HFFc6 (cell line): ENCODE results near the gene GARIN5A. TPM values are rescaled to one million over a fixed set of nuclear protein-coding genes. Genes with fewer than 3 reads are reported as not detected.

Experiments used
- DNase-seq: peaks from one replicate; pipeline ENCODE4 v3.0.0-alpha.2; 2018
- H3K27ac Mint-ChIP-seq: 2 replicates; pipeline ENCODE4 v1.8.0; 2020; ENCODE audit warnings: mild to moderate bottlenecking, mixed read lengths
- H3K27me3 Mint-ChIP-seq: 2 replicates; pipeline ENCODE4 v1.8.0; 2021; ENCODE audit warnings: mild to moderate bottlenecking, moderate library complexity, mixed read lengths; ENCODE audit not compliant: insufficient read depth
- H3K36me3 Mint-ChIP-seq: 2 replicates; pipeline ENCODE4 v1.8.0; 2021; ENCODE audit warnings: low read depth, mixed read lengths
- H3K4me1 Mint-ChIP-seq: 2 replicates; pipeline ENCODE4 v1.8.0; 2020; ENCODE audit warnings: low read depth, mixed read lengths
- H3K4me3 Mint-ChIP-seq: 2 replicates; pipeline ENCODE4 v1.8.0; 2020; ENCODE audit warnings: mild to moderate bottlenecking, moderate library complexity, mixed read lengths
- H3K9me3 Mint-ChIP-seq: 2 replicates; pipeline ENCODE4 v1.8.0; 2020; ENCODE audit warnings: mild to moderate bottlenecking, mixed read lengths
- total RNA-seq, 6 experiments: library from RNA; stranded (reverse); fragmentation: NEBNext Ultra II Directional; extraction: Animal tissue kit (Norgen Biotek cat#: 25700); gene quantifications; 2 replicates in 1 of 6; 3 replicates in 5 of 6; pipeline ENCODE4 v1.2.3, GENCODE V29; 2021
- TF ChIP-seq, protein P1 (sequence below): fragments of 200-600 bp; sonication (generic); IDR thresholded peaks from 2 replicates; pipeline ENCODE4 v1.5.0; 2021; ENCODE audit warnings: antibody characterized with exemption, mild to moderate bottlenecking

Gene GARIN5A
- total RNA-seq, 6 experiments from 2014 or later, result 0.16 to 1.5 (median 0.28) TPM; not detected in 1

DNA sequence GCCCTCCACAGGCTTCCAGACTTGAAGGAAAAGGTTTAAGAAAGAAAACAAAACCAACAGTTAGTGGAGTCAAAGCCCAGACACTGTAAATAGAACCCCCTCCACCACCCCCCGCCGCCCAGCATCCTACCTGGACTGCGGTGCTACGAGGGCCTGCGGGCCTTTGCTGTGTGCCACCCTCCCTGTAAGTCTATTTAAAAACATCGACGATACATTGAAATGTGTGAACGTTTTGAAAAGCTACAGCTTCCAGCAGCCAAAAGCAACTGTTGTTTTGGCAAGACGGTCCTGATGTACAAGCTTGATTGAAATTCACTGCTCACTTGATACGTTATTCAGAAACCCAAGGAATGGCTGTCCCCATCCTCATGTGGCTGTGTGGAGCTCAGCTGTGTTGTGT lies 6.3 kb upstream of the GARIN5A start:
- Mint-ChIP-seq H3K4me1 (no peaks in the 10 kb centered on the region), H3K9me3 (peaks cover 8% of the 10 kb centered on the region), H3K36me3 (peaks cover 27% of the 10 kb centered on the region), H3K4me3 (no peak overlapping the region), H3K27me3 (peaks cover 14% of the 10 kb centered on the region), H3K27ac (no peak overlapping the region)
- DNase-seq, result no peak
- TF ChIP-seq, protein P1, sequence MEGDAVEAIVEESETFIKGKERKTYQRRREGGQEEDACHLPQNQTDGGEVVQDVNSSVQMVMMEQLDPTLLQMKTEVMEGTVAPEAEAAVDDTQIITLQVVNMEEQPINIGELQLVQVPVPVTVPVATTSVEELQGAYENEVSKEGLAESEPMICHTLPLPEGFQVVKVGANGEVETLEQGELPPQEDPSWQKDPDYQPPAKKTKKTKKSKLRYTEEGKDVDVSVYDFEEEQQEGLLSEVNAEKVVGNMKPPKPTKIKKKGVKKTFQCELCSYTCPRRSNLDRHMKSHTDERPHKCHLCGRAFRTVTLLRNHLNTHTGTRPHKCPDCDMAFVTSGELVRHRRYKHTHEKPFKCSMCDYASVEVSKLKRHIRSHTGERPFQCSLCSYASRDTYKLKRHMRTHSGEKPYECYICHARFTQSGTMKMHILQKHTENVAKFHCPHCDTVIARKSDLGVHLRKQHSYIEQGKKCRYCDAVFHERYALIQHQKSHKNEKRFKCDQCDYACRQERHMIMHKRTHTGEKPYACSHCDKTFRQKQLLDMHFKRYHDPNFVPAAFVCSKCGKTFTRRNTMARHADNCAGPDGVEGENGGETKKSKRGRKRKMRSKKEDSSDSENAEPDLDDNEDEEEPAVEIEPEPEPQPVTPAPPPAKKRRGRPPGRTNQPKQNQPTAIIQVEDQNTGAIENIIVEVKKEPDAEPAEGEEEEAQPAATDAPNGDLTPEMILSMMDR, result no peak

DNA sequence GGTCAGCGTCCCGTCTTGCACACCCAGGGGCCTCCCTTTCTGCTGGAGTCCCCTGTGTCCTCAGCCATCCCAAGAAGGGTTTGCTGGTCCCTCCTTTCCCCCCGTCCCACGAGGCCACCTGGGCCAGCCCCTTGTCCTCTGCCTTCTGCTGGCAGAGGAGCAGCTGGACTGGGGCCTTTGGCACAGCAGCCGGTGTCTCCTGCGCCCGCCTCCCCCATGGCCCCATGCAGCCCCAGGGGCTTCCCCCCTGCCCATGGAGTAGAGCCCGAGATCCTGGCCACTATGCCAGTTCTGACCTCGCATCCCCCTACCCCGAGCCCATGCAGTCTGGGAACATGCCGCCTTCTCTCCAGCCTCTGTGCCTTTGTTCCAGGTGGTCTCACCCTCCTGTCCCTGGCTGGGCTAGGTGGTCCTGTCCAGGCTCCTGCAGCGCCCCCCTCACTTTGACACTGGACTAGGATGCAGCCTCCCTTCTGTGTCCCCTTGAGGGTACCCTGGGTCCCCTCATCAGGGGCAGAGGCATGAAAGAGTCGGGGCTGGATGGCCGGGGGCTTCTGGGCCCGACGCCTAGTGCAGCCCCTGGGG lies 5.7 kb upstream of the GARIN5A start:
- TF ChIP-seq, protein P1, result no peak
- DNase-seq, result no peak
- Mint-ChIP-seq H3K4me3 (no peak overlapping the region), H3K9me3 (peaks cover 8% of the 10 kb centered on the region), H3K4me1 (peaks cover 4% of the 10 kb centered on the region; the same call in 1 of the 2 replicates), H3K36me3 (peaks cover 27% of the 10 kb centered on the region), H3K27ac (no peak overlapping the region), H3K27me3 (peaks cover 10% of the 10 kb centered on the region)

DNA sequence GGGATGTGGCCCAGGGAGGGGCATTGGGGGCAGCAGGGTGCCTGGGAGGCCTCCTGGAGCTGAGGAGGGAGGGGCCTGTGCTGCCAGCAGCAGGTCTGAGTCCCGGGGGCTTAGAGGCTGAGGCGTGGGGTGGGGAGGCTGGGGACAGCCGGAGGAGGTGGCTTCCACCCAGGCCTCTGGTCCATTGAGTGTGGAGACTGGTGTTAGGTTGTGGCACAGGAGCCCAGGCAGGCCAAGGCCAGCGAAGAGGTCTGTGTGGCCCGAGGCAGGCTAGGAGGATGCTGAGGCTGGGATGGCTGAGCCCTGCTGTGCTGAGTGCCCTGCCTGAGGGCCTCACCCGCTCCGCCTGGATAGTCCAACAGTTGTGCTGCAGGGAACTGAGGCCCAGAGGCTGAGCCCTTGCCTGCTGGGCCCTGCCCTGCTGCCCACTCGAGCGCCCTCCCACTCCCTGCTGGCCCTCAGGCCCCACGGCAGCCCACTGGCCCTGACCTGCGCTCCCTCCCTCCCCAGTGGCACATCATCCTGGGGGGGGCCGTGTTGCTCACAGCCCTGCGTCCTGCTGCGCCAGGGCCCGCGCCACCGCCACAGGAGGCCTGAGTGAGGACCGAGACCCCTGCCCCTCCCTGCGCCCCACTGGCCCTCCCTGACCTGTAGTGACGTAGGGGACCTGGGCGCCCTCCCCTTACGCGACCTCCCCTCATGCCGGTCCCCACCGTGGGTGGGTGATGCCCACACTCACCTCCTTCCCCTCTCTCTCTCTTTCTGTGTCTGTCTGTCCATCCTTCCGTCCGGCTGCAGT lies 4.9 kb upstream of the GARIN5A start:
- H3K4me3 Mint-ChIP-seq, result no peak overlapping the region
- H3K27ac Mint-ChIP-seq, result no peak overlapping the region

DNA sequence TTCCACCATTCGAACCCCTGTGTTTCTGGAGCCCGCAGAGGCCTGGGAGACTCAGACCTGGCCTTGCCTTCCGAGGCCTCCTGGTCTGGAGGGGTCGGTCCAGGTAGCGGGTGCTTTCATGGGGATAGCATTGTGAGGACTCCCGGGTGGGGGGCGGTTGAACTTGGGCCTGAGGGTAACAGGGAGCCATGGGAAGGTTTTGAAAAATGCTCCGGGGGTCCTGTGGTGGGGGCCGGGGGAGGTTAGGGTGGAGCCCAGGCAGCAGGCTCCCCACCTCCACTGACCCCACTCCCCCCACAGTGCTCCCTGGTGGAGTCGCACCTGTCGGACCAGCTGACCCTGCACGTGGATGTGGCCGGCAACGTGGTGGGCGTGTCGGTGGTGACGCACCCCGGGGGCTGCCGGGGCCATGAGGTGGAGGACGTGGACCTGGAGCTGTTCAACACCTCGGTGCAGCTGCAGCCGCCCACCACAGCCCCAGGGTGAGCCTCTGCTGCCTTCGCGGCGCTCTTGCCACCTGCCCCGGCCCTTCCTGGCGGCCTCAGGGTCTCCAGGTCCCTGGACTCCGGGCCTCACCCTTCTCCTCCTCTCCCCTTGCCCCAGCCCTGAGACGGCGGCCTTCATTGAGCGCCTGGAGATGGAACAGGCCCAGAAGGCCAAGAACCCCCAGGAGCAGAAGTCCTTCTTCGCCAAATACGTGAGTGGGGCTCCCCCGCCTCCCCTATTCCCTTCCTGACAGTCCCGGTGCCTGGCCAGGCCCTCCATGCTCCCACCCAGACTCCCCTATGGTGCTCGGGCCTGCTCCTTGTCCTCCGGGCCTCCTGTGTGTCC lies 3.8 kb upstream of the GARIN5A start:
- Mint-ChIP-seq H3K9me3 (no peaks in the 10 kb centered on the region), H3K27ac (no peak overlapping the region), H3K27me3 (peaks cover 4% of the 10 kb centered on the region; the same call in 1 of the 2 replicates), H3K4me3 (no peak overlapping the region), H3K36me3 (peaks cover 12% of the 10 kb centered on the region), H3K4me1 (peaks cover 7% of the 10 kb centered on the region; the same call in 1 of the 2 replicates)
- DNase-seq, result no peak
- TF ChIP-seq, protein P1, result no peak

More for the DNA sequence above, 4.9 kb upstream of the GARIN5A start:
- TF ChIP-seq, protein P1, result no peak
- peaks cover 19% of the 10 kb centered on the region for H3K36me3 Mint-ChIP-seq
- H3K27me3 Mint-ChIP-seq, result peaks cover 4% of the 10 kb centered on the region; the same call in 1 of the 2 replicates
- H3K9me3 Mint-ChIP-seq, result peaks cover 2% of the 10 kb centered on the region
- peaks cover 7% of the 10 kb centered on the region; the same call in 1 of the 2 replicates for H3K4me1 Mint-ChIP-seq
- no peak for DNase-seq

DNA sequence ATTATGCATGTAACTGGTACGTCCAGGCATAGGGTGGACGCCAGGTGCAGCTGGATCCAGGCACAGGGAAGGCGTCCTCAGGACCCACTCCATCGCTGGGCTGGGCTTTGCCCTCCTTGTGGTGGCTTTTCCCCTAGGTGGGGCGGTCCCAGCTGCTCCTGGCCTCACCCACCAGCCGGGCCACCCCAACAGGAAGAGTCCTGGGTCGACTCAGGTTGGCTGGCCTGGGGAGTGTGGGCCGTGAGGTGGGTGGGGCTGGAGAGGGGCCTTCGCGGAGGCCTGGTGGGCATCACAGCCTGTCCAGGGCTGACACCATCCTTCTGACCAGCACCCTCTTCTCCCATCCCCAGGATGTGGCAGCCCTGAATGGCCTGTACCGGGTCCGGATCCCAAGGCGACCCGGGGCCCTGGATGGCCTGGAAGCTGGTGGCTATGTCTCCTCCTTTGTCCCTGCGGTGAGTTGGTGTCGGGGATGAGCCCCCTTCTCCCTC lies 3.2 kb upstream of the GARIN5A start:
- DNase-seq, result no peak
- Mint-ChIP-seq H3K4me3 (no peak overlapping the region), H3K27ac (no peak overlapping the region), H3K4me1 (peaks cover 7% of the 10 kb centered on the region; the same call in 1 of the 2 replicates), H3K9me3 (no peaks in the 10 kb centered on the region), H3K27me3 (peaks cover 4% of the 10 kb centered on the region), H3K36me3 (peaks cover 8% of the 10 kb centered on the region)
- TF ChIP-seq, protein P1, result no peak
